ENCODE data around the gene PRELP.
A peak's percentile ranks its signal among the peaks of the same experiment; 100 is the strongest.

Gene PRELP

DNA sequence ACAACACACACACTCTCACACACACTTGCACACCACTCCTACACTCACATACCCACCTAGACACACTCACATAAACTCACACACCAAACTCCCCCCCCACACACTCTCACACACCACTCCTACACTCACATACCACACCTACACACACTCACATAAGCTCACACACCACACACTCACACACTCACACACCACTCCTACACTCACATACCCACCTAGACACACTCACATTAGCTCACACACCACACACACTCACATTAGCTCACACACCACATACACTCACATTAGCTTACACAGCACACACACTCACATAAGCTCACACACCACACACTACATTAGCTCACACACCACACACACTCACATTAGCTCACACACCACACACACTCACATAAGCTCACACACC lies 51.4 kb downstream of the PRELP start:
- Histone ChIP-seq H3K4me1 (peaks cover 0 to 37% (median 25%) of the 10 kb centered on the region in 4 donors), H3K27me3 (no peaks in the 10 kb centered on the region), H3K4me3 (no peak overlapping the region), H3K9me3 (no peaks in the 10 kb centered on the region), H3K36me3 (no peaks in the 10 kb centered on the region), H3K27ac (no peak overlapping the region)
- no peak for DNase-seq
- intact Hi-C loops (cut with DNase I; ENCODE audit: low total_unique reads): no loop called here
- TF ChIP-seq CTCF (IDR thresholded peaks at IDR 0.05): no peak

- no peaks in the 10 kb centered on the region for H3K27me3 ChIP-seq
- no peak for DNase-seq
- no peaks in the 10 kb centered on the region for H3K36me3 ChIP-seq
- no peaks in the 10 kb centered on the region for H3K9me3 ChIP-seq
- no peak overlapping the region for H3K27ac ChIP-seq
- TF ChIP-seq CTCF (IDR thresholded peaks at IDR 0.05): no peak
- no peak overlapping the region for H3K4me3 ChIP-seq
- peaks cover 0 to 31% (median 23%) of the 10 kb centered on the region in 4 donors for H3K4me1 ChIP-seq
- intact Hi-C loops (cut with DNase I; ENCODE audit: low total_unique reads): no loop called here
These were observed 52.5 kb downstream of the PRELP start for GRCh38 chr1:203528063-203528462.

DNA sequence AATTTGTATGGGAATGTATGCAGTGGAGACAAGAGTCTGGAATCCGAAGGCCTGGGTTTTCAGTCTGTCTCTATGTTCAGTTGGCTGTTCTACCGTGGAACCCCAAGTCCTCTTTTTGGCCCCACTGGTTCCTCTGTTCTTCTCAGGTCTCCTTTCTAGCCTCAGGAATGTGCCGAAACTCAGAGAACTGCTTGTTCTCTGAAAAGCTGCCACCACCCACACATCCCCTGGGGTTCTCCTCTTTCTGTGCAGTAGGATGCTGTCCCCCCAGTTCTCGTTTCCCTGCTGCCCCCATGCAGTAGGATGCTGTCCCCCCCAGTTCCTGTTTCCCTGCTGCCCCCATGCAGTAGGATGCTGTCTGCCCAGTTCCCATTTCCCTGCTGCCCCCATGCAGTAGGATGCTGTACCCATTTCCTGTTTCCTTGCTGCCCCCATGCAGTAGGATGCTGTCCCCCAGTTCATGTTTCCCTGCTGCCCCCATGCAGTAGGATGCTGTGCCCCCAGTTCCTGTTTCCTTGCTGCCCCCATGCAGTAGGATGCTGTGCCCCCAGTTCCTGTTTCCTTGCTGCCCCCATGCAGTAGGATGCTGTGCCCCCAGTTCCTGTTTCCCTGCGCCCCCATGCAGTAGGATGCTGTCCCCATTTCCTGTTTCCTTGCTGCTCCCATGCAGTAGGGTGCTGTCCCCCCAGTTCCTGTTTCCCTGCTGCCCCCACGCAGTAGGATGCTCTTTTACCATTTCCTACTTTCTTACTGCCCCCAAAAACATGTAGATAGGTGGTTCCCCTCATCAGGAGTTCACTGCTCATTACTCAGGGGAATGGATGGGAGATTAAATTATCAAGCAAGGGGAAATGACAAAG lies 53.6 kb downstream of the PRELP start:
- Histone ChIP-seq H3K4me1 (peaks cover 0 to 22% (median 17%) of the 10 kb centered on the region in 4 donors), H3K27me3 (no peaks in the 10 kb centered on the region), H3K36me3 (no peaks in the 10 kb centered on the region), H3K9me3 (no peaks in the 10 kb centered on the region), H3K4me3 (no peak overlapping the region), H3K27ac (no peak overlapping the region)
- DNase-seq: no peak
- TF ChIP-seq CTCF (IDR thresholded peaks at IDR 0.05): no peak
- intact Hi-C loops (cut with DNase I; ENCODE audit: low total_unique reads): no loop called here

DNA sequence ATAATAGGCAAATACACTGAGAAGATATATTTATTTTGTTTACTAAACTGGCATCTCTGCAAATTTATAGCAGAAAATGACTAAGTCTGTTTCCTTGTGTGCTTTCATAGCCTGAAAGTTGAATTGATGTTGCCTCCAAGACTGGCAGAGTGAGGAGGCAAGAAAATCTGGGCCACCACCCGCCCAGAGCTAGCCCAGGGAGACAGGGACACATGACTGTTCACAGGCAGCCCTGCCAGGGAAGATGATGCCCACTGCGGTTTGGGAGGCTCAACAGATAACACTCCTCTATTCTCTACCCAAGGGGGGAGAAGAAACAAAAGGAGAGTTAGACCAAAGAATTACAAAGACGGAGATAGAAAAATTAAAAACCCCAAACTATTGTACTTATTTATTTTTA lies 55.5 kb downstream of the PRELP start:
- H3K4me3 ChIP-seq: no peak overlapping the region
- no peaks in the 10 kb centered on the region for H3K9me3 ChIP-seq
- intact Hi-C loops (cut with DNase I; ENCODE audit: low total_unique reads): no loop called here
- H3K4me1 ChIP-seq: peaks cover 0 to 20% (median 7%) of the 10 kb centered on the region in 4 donors
- DNase-seq: no peak
- H3K27ac ChIP-seq: no peak overlapping the region
- H3K27me3 ChIP-seq: no peaks in the 10 kb centered on the region
- TF ChIP-seq CTCF (IDR thresholded peaks at IDR 0.05): no peak
- no peaks in the 10 kb centered on the region for H3K36me3 ChIP-seq

DNA sequence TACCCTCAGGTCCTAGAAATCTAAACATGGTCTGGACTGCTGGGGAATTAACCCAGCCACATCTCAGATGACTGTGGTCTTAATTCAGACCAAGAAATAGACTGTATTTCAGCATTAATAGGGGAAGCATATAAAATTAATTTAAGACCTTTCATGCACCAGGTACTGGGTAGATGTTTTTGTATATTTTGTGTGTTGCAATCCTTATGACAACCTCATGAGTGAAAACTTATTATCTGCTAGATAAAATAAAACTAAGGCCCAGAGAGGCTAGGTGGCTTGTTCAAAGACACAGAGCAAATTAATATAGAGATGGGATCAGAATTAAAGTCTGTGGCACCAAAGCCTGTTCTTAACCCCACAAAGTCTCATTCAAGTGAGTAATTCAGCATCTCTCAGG lies 58.4 kb downstream of the PRELP start:
- no peaks in the 10 kb centered on the region for H3K36me3 ChIP-seq
- intact Hi-C loops (cut with DNase I; ENCODE audit: low total_unique reads): no loop called here
- no peaks in the 10 kb centered on the region for H3K9me3 ChIP-seq
- peaks cover 0 to 17% (median 5%) of the 10 kb centered on the region in 4 donors for H3K4me1 ChIP-seq
- DNase-seq: no peak
- H3K27me3 ChIP-seq: no peaks in the 10 kb centered on the region
- peak overlapping the region; percentile 52 to 54 for H3K27ac ChIP-seq
- TF ChIP-seq CTCF (IDR thresholded peaks at IDR 0.05): no peak
- H3K4me3 ChIP-seq: no peak overlapping the region
